NK-92 (cell line): Measurements from ENCODE around the gene FAR2.
"Not testable (repeated sequence)": the region's sequence is repeated elsewhere in the genome, so short reads cannot be mapped to it uniquely, and the experiment has no call there.

Source experiments
- DNase-seq: peaks from one replicate; lab custom pipeline; 2025; ENCODE audit not compliant: unreplicated experiment; lab: John Stamatoyannopoulos, UW

FAR2 gene

DNA sequence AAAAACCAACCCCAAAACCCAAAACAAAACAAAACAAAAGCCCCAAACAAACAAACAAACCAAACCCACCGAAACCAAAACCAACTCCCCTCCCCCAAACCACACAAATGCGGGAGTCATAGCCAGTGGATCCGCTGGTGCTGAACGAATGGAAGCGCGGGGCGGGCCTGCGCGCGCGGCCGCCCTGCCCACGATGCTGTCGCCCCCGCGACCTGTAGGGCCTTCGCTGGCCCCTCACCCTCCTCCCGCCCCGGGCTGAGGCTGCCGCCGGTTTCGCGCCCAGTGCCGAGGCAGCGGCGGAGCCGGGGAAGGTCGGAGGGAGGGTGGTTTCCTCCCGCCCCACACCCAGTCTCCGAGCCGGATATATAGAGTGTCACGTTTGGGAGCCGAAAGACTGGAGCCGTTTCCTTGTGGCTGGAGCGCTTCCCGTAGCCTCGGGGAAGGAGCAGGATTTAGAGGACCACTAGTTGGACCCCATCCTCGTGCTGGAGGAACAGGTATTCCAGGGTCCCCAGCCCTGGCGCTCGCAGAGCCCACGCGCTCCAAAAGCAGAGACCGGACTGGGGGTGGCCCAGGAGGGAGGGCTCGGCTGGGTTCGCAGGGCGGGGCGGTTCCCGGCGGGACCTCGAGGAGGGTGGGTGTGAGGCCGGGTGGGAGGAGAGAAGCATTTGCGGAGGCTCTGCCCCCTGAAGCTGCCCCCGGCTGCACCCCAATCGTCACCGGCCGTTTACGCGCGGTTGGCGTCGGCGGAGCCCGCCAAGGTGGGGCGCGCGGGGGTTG, at the start of gene FAR2:
TSS of gene FAR2 (plus strand) at position 368 of the 780 bp plus-strand sequence. CDS start 121,172 bp downstream, outside the sequence.
- DNase-seq, result no peak

DNA sequence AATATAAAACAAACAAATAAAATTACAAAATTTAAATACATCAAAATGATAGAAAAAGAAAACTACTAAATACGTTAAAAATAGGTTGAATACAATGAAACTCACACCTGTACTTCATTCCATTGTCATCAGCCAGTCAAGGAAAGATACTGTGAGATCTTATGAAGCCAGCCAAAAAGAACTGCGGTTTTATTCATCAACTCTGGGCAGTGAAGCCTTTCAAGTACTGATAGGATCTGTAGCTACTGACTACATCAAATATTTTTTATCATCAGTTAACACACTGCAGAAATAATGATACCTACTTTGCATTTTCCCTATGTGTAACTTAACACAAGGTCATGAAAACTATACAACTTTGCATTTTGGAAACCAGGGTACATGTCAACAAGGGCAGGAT, 46.3 kb upstream of the FAR2 start:
- no peak for DNase-seq

DNA sequence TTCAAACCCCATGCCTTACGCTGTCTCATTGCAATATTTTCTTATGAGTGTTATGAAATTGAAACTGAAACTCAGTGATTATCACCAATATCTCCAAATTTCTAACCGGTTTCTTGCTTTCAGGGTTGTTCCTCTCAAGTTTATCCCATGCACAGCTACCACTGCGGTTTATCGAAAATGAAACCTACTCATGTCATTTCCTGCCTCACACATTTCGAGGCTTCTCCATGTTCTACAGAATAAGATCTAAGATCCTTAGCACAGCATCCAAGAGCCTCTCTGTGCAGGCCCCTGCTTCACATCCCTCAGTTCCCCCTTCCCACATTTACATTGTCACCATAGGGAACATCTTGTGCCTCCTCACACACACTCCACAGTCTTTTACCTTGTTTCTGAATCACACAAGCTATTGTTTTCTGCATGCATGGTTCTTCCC, 45.5 kb upstream of the FAR2 start:
- DNase-seq, result no peak

DNA sequence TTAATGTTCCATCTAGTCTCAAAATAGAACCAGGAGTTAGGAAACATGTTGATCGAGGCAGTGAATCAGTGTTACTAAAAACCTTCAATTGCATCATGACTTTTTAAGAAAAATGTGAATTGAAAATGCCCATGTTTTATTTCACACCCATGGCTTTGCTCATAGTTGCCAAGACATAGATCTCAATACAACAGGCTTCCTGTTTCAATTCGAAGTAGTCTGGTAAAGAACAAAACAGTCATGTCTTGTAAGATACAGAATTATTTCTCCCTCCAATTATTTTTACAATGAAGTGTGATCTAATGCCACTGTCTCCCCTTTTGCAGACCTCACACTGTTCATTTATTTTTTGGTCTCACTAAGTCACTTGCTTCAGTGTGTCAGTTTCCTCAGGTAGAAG, 44.6 kb upstream of the FAR2 start:
- DNase-seq, result no peak

DNA sequence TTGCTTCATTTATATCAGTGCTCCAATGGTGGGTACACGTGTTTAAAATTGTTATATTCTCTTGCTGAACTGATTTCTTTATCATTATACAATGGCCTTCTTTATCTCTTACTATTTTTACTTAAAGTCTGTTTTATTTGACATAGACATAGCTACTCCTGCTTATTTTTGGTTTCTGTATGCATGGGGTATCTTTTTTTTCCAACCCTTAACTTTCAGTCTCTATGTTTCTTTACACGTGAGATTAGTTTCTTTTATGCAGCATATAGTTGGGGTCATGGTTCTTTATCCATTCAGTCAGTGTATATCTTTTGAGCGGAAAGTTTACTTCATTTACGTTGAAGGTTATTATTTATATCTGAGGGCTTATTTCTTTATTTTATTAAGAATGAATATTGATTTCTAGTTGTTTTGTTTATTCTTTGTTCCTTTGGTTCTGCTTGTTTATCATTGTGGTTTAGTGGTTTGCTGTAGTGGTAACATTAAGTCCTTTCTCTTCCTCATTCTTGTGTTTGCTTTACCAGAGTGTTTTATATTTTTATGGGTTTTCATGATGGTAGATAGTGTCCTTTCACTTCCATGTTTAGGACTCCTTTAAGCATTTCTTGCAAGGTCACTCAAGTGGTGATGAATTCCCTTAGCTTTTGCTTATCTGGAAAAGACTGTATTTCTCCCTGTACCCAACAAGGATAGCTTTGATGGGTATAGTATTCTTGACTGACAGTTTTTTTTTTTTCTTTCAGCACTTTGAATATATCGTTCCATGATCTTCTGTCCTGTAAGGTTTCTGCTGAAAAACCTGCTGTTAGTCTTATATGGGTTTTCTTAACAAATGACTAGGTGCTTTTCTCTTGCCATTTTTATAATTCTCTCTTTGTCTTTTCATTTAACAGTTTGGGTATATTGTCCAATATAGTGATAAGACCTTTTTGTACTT, 38.3 kb upstream of the FAR2 start:
- no peak for DNase-seq

DNA sequence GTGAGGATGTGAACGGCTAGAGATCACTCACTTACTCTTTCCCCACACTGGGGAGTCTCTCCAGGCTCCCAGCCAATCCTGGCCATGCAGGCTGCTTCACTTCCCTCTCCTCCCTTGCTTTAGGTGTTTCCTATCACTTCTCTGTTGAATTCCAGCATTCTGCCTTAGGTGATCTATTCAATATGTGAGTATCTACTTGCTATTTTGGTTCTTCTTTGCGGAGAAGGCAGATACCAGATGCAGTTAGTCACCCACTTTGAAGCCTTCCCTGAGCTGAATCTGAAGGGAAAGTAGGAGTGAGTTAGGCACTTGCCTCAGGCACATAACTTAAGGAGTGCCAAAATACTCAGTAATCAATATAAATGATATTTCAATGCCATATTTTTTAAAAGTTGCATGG, 36.0 kb upstream of the FAR2 start:
- DNase-seq, result no peak

DNA sequence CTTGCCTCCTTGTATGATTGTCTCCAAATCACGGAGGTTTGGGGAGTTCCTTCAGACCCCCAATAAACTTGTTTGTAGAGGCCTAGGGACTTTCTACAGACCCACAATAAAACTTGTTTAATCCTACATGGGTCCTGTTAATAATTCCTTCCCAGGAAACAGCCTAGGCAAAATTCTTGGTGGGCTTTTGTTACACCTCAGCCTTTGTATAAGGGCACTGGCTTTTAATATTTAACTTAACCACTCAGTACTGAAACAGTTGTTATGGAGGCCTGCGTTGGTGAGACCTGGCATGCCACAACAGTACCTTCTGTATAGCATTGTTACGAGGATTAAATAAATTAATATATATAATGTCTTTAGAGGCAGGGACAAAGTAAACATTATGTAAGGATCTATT, 32.7 kb upstream of the FAR2 start:
- no peak for DNase-seq

DNA sequence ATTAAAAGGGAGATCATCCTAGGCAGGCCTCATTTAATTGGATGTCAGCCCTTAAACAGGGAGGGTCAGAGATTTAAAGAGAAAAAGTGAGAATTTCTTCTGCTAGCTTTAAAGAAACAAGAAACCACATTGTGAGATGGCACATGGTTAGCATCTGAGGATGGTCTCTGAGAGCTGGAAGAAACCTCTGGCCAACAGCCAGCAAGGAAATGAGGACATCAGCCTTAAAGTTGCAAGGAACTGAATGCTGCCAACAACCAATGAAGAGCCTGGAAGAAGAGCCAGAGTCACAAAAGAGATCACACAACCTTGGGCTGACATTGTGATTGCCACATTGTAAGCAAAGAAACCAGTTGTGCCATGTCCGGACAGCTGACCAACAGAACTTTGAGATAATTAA, 17.5 kb upstream of the FAR2 start:
- no peak for DNase-seq

DNA sequence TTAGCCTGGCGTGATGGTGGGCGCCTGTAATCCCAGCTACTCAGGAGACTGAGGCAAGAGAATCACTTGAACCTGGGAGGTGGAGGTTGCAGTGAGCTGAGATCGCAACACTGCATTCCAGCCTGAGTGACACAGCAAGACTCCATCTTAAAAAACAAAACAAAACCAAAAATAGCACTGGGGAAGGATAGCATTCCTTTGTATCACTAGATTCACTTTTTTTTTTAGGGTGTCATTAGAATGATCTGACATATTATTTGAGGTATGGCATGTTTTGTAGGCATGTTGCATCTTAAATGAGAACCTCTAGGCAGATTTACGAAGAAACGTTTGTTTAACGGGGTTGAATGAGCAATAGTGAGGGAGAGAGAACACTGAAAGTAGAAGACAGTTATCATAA, 16.8 kb upstream of the FAR2 start:
- no peak for DNase-seq

DNA sequence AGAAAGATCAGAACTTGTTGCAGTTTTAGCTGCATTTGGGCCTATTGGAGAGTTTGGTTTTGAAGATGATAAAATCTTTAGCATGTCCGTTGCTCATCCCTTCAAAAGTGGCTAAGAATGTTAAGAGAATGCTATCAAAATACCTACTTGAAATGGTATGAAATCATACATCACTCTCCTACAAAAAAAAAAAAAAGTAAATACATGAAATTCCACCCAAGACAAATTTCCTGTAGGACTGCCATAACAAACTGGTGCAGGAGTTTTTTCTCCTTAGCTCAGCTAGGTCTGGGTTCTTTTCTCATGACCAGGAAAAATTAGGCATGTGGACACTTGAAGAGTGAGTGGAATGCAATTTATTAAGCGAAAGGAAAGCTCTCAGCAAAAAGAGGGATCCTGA, 15.9 kb upstream of the FAR2 start:
- DNase-seq, result no peak

DNA sequence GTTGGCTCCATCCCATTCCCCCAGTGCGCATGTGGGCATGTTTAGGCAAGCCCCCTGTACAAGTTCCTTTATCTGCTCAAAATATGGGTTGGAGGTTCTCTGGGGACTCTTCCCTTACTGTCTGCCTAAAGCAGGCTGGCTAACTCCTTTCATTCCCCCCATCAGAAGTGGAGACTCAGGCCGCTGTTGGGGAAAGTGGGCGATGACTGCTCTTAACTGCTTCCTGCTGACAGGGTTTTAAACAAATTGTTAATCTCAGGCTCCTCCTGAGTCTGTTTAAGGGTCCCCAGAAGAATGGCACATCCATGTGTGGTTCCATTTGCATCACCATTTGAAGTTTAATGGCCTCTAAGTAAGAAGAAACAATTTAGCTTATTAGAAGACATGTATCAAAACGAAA, 15.4 kb upstream of the FAR2 start:
- DNase-seq, result no peak

DNA sequence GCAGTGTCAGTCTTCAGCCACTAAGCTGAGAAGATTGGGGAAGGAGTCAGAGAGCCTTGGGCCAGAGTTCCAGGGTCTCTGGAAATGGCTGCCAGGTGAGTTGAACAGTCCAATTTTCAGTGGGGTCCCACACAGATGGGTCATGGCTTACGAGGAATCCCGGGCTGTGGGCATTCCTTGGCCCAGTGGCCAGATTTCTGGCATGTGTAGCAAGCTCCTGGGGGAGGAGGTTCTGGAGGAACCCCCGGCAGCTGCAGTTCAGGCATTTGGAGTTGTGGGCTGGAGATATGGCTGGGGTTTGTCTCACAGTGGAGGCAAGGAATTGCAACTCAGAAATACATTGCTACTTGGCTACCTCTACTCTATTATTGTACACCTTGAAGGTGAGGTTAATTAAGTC, 10.8 kb upstream of the FAR2 start:
- DNase-seq, result not testable (repeated sequence)

DNA sequence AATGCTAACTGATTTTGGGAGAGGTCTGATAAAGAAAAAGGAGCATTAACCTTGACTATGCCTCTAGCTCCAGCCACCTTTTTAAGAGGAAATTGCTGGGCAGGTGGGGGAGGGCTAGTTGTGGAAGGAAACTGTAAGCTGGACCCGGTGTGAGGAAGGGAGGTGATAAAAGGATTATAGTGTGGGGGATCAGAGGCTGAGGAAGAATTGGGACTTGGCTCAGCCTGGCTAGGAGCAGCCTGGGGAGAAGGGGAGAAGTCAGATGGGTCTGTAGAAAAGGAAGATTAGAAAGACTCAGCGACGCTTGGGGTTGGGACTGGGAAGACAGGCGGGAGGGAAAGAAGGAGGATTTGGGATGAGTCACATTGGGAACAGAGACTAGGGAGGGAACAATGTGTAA, 10.2 kb upstream of the FAR2 start:
- not testable (repeated sequence) for DNase-seq

DNA sequence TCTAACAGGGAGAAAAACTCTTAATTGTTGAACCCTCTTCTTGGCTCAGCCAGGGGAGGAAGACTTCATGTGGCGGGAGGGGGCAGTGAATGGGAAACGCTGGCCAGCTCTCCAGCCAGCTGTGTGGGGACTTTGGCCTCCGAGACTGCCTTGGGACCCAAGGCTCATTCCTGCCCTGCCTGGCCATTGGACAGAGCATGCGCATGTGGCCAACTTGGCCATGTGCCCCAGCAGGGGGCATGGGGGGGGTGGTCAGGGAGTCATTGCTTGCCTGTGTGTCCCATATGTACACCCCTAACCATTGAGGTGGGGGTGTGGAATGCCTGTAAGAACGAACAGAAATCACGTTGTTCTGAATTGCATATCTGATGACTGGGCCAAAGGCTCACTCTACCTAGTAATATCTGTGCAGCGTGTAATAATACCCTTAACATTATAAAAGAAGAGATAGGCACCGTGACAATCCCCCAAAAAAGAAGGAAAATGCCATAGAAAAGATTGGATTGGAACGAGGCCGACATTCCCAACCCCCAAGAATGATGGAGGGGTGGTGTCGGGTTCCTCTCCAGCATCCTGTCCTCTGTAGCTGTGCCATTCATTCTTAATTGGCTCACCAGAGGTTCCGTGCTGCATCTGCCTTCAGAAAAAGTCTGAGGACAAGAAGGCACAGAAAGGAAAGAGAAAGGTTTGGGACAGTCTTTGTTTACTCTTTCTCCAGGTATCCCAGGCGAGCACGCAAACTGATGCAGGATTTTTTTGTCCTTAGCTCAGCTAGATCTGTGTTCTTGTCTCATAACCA, 3.5 kb upstream of the FAR2 start:
- no peak for DNase-seq

DNA sequence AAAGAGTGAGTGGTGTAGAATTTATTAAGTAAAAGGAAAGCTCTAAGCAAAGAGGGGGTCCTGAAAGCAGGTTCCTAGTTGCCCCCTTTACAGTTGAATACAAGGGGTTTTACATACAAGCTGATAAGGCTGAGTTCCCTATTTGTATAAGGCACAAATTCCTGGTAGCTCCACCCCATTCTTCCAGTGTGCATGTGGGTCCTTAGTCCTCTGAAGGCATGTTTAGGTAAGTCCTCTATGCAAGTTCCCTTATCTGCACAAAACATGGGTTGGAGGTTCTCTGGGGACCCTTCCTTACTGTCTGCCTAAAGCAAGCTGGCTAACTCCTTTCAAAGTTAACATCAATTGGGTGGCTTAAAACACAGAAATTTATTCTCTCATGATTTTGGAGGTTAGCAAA, 2.9 kb upstream of the FAR2 start:
- no peak for DNase-seq

DNA sequence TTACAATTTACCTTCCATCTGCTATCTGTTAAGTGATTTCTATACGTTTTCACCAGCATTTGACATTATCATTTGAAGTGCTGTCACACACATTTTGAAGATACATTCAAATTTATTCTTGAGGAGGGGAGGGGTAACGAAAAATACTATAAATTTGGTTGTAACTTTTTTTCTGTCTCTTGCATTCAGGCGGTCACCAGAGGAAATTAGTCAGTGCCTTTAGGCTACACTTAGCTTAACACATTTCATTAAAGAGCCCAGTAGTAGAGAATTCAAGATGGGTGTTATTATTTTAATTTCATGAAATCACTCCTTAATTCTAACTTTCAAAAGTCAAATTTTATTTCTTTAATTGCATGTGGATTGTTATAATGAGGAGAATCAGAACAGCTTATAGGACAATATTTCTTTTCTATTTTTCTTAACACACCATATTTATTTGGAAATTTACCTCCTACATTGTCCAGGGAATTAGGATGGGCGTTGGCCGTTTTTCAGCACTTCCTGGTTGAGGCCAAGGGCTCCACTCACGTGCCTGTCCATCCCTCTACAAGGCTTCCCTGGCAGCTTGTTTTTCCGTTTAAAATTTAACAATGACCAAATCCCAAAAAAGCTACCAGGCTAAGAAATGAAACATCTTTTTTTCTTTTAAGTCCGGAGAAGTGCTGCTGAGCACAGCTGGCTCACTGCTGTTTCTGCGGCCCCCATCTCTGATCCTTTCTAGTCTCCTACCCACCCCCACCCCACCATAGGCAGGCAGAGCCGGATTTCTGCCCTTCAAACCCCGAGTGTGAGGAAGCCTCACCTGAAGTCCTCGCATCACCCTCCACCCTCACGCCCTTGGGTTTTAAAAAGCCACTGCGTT, 1.1 kb upstream of the FAR2 start:
- no peak for DNase-seq

DNA sequence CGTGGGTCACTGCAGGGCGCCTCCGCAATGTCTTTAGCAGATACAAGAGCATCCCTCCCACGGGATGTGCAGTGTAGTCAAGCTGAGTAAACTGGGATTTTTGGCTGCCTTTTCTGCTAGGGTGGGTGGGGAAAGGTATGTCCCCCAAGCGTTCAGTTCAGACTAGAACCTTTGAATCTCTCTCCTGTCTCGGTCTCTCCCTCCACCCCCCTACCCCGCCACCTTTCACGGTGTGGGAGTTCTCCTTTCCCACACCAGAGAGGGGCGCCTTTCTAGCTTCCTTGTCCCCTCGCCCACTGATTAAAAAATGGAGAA, 525 bp upstream of the FAR2 start:
- no peak for DNase-seq

DNA sequence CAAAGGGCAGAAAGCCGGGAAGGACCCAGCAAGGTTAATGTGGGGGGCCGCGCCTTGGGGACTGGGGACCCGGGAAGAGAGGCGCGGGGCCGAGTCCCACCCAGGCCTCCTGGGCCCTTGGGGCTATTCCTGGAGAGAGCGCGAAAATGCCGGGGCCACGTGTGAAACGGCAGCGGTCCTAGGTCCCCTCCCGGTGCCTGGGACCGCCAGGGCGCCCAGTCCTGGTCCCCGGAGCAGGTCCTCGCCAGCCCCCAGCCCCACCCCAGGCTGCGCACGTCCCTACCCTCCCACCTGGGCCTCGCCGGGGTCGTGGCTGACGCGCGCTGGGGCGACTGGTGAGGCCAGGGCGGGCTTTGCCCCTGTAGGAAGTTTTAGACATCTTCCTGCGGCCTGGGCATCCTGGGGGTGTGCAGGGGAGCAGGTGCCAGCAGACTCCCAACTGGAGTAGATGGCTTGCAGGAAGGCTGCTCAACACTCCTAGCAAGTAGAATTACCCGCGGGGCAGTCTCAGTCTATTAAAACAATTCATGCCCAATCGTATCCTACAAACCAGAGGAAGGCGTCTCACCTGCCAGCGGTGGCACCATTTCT, 708 bp downstream of the FAR2 start:
- no peak for DNase-seq

DNA sequence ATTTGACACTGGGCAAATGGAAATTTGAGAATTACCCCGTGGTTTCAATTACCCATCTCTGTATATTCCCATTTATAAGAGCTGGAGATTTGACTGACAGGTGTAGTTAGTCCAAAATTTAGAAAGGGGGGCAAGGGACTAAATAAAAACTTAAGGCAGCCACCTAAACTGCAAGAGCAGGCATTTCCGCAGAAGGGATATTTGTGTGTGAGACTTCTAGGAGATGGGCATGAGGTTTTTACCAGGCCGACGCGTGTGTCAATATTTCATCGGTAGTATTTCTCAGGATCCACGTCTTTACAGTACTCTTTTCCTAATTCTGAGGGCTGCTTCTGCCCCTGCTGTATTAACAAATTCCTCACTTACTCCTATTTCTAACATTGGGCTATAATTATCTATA, 1.4 kb downstream of the FAR2 start:
- DNase-seq, result no peak

DNA sequence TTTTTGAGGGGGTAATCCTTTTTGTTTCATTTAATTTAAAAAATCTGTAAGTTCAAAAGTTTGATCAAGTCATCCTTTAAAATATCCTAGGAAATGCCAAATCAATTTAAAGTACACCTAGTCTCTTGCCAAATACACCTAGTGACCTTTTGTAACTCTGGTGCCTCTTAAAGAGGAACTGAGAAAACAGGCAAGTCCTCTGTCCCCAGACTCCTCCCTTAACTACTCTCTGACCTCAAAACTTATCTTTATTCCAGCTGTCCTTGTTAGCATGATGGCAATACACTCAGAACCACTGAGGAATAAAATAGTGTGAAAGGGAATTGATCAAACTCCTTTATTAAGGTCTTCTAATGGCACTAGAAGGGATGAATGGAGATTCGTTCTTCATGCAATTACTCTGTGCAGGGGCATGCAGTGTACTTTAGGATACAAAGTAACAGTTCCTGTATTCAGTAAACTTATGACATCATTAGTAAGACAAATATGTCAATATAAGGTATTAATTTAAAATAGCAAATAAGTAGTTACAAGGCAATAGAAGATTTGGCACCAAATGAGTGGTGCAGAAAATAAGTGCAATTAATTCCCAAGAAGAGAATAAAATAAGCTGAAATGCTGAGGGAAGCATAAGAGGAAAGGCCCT, 3.3 kb downstream of the FAR2 start:
- DNase-seq, result no peak
